PFSK-1 (cell line): Measurements from ENCODE around the gene RASGRP4.

Source experiments
- FOXP2 ChIP-seq: optimal IDR thresholded peaks from 2 replicates; pipeline ENCODE3; 2011; ENCODE audit warnings: borderline replicate concordance, control low read depth, inconsistent platforms; ENCODE audit not compliant: insufficient read depth; ENCODE audit errors: extremely low read length, extremely low read depth
- POLR2AphosphoS5 ChIP-seq: IDR thresholded peaks from 2 replicates; pipeline ENCODE4 v1.6.1; 2012; ENCODE audit warnings: low read depth, mild to moderate bottlenecking, control low read depth, low read length, moderate library complexity
- SIN3A ChIP-seq: IDR thresholded peaks from 2 replicates; pipeline ENCODE4 v1.6.1; 2012; ENCODE audit warnings: mild to moderate bottlenecking, low read length, moderate library complexity, borderline replicate concordance; ENCODE audit not compliant: insufficient read depth
- TAF1 ChIP-seq: IDR thresholded peaks from 2 replicates; pipeline ENCODE4 v1.6.1; 2012; ENCODE audit warnings: low read length, control low read depth, borderline replicate concordance; ENCODE audit not compliant: insufficient read depth
- TF ChIP-seq, protein P1 (sequence below), 2 experiments: IDR thresholded peaks; 2 replicates each; pipeline versions ENCODE4 v1.6.1 to v1.8.0; 2011 to 2012; ENCODE audit warnings: low read depth in 2 of 2, low read length in 2 of 2, control low read depth in 1 of 2, inconsistent platforms in 1 of 2, mild to moderate bottlenecking in 1 of 2, moderate library complexity in 1 of 2; ENCODE audit not compliant: insufficient read depth in 1 of 2

The RASGRP4 gene

DNA sequence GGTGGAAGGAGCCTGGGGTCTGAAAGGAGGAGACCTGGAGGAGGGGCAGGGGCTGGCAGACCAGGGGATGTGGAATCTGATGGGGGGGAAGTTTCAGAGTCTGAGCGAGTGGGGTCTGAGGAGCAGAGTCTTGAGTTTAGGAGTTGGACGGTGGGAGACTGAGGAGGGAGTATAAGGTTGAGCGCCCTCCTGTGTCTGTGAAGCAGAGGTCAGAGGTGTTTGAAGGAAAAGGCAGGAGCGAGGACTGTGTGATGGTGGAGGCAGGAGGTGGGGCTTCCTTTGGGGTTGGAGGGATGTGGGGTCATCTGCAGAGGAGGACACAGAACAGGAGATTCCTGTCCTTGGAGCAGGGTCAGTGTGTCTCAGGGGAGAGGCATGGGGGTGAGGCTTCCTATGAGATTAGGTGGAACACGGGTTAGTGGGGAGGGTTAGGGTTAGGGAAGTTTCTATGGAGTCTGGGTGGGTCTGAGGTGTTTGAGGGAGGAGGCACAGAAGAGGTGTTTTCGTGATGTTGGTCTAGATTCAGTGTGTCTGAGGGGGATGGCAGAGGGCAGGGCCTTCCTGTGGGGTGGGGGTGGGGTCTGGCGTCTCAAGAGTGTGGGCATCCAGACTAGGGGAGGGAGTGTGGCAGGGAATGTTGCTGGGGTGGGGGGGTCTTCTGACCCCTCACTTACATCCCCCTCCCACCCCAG, 15.8 kb upstream of the RASGRP4 start:
- no peak for TF ChIP-seq TAF1
- no peak for TF ChIP-seq POLR2AphosphoS5
- TF ChIP-seq SIN3A, result no peak
- TF ChIP-seq FOXP2, result no peak
- TF ChIP-seq, protein P1, sequence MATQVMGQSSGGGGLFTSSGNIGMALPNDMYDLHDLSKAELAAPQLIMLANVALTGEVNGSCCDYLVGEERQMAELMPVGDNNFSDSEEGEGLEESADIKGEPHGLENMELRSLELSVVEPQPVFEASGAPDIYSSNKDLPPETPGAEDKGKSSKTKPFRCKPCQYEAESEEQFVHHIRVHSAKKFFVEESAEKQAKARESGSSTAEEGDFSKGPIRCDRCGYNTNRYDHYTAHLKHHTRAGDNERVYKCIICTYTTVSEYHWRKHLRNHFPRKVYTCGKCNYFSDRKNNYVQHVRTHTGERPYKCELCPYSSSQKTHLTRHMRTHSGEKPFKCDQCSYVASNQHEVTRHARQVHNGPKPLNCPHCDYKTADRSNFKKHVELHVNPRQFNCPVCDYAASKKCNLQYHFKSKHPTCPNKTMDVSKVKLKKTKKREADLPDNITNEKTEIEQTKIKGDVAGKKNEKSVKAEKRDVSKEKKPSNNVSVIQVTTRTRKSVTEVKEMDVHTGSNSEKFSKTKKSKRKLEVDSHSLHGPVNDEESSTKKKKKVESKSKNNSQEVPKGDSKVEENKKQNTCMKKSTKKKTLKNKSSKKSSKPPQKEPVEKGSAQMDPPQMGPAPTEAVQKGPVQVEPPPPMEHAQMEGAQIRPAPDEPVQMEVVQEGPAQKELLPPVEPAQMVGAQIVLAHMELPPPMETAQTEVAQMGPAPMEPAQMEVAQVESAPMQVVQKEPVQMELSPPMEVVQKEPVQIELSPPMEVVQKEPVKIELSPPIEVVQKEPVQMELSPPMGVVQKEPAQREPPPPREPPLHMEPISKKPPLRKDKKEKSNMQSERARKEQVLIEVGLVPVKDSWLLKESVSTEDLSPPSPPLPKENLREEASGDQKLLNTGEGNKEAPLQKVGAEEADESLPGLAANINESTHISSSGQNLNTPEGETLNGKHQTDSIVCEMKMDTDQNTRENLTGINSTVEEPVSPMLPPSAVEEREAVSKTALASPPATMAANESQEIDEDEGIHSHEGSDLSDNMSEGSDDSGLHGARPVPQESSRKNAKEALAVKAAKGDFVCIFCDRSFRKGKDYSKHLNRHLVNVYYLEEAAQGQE (IDR thresholded peaks at IDR 0.05; ENCODE audit: insufficient read depth in 1 of 2, low read depth in 2 of 2, low read length in 2 of 2), result no peak

DNA sequence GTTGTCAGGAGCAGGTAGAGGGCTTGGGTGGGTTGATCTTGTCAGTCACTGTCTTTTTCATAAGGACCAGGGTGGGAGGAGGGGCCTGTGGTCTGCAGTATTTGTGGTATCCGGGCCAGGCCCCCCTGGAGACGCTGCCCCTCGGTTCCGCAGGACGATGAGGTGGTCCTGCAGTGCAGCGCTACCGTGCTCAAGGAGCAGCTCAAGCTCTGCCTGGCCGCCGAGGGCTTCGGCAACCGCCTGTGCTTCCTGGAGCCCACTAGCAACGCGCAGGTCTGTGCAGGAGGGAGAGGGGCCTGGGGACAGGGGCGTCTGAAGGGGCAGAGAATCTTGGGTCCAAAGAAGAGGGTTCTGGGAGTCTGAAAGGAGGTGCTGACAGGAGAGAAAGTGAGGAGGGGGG, 14.6 kb upstream of the RASGRP4 start:
- TF ChIP-seq, protein P1 (IDR thresholded peaks at IDR 0.05; ENCODE audit: insufficient read depth in 1 of 2, low read depth in 2 of 2, low read length in 2 of 2), result no peak
- TF ChIP-seq SIN3A, result no peak
- TF ChIP-seq FOXP2, result no peak
- no peak for TF ChIP-seq POLR2AphosphoS5
- TF ChIP-seq TAF1, result no peak

DNA sequence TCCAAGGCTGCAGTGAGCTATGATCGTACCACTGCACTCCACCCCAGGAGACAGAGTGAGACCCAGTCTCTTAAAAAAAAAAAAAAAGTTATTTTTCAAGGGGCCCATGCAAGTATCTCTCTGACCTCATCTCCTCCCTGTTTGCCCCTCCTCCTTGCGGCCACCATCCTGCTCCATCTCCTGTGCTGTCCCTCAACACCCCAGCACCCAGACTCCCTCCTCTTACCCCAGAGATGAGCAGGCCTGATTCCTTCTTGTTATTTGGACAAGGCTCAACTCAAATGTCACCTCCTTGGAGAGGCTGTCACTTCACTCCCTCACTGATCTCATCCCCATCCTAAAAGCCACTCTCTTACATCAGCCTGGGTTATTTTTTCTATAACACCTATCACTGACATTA, 11.9 kb upstream of the RASGRP4 start:
- no peak for TF ChIP-seq TAF1
- TF ChIP-seq, protein P1 (IDR thresholded peaks at IDR 0.05; ENCODE audit: insufficient read depth in 1 of 2, low read depth in 2 of 2, low read length in 2 of 2), result no peak
- no peak for TF ChIP-seq SIN3A
- TF ChIP-seq POLR2AphosphoS5, result no peak
- TF ChIP-seq FOXP2, result no peak

DNA sequence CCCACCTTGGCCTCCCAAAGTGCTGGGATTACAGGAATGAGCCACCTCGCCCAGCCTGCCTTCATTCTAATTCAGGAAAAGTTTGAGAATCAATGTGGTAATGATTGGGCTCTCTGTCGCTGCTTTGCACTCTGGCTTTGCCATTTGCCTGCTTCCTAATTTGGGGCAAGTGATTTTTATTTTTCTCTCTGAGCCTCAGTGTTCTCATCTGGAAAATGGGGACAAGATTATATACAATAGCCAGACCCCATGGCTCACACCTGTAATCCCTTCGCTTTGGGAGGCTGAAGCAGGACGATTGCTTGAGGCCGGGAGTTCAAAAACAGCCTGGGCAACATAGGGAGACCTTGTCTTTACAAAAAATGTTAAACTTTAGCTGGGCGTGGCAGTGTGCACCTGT, 11.3 kb upstream of the RASGRP4 start:
- TF ChIP-seq POLR2AphosphoS5 (no peak), FOXP2 (no peak), SIN3A (no peak), TAF1 (no peak)
- TF ChIP-seq, protein P1 (IDR thresholded peaks at IDR 0.05; ENCODE audit: insufficient read depth in 1 of 2, low read depth in 2 of 2, low read length in 2 of 2), result no peak

DNA sequence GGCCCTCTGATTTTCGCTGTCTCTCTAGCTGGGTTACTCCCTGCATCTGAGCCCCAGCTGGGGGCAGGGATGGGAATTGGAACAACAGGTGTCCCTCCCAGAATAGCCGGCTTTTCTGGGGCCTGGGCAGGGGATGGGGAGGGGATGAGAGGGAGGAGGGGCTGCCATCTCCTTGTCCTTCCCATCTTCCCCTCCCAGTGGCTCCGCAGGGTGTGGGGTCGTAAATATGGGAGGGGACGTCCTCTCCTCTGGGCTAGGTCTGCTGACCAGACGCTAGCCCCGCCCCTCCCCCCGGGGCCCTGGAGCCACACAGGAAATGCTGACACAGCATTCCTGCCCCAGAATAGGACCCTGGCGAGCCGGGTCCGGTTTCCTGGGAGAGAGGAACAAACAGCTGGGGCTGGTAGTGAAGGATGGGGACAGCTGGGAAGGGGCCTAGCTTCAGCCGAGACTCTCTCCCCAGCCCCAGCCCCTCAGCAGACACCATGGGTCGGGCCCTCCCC, 8.6 kb upstream of the RASGRP4 start:
- no peak for TF ChIP-seq SIN3A
- TF ChIP-seq POLR2AphosphoS5, result no peak
- no peak for TF ChIP-seq TAF1
- TF ChIP-seq FOXP2, result no peak
- TF ChIP-seq, protein P1 (IDR thresholded peaks at IDR 0.05; ENCODE audit: insufficient read depth in 1 of 2, low read depth in 2 of 2, low read length in 2 of 2), result no peak
